ENCODE data around the gene TRABD2B.

The TRABD2B gene

DNA sequence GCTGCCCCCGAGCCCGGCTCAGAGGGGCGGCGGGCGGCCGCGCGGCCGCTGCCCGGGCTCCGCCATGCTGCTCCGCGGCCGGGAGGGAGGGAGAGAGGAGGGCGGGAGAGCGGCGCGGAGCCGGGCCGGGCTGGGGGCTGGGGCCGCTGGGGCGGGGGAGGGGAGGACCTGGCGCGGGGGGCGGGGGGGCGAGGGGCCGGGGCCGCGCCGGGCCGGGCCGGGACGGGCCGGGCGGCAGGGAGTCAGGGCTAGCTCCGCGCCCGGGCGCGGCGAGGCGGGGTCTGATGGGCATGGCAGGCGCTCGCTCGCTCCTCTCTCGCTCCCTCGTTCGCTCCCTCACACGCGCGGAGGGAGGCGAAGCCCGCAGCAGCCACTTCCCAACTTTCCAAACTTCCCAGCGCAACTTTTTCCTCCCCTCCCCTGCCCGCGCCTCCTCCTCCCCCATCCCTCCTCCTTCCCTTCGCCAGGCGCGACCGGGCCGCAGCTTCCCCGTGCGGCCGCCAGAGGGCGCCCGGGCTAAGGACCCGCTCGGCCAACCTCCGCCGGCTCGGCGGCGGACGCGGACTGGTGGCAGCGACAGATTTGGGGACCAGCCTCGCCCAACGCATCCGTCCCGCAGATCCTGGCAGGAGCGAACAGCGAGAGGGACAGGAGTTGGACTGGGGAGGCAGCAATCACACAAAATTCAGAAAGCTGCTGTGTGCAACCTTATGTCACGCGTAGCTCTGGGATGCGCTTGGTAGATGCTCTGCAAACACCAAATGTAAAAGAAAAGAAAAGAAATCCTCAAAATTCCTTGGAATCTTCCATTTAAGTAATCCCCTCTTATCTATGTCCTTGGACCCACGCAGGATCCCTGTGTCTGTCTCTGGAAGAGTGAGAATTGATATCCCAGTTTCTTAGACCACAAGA lies at the start of gene TRABD2B:
Gene TRABD2B, minus strand, starts transcription at position 97 of the 912 bp plus-strand sequence.
- DNase-seq: peak; percentile 52

DNA sequence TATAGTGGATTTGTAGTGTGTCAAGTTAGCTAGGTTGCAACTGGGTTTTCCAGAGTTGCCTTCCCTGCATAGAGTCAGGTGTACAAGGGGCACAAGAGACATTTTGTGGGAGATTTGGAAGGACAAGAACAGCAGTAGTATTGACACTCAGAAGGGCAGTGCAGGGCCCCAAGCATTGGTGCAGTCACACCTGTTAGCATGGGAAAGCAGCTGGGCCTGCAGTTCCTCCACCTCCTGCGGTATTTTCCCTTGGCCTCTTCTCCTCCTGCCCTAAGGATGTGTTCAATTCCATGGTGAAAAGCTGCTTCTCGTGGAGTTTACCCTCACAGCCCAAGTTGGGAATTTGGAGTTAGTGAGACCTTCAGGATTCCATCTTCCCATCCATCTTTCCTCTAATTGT lies 47.1 kb upstream of the TRABD2B start:
- no peak for DNase-seq

DNA sequence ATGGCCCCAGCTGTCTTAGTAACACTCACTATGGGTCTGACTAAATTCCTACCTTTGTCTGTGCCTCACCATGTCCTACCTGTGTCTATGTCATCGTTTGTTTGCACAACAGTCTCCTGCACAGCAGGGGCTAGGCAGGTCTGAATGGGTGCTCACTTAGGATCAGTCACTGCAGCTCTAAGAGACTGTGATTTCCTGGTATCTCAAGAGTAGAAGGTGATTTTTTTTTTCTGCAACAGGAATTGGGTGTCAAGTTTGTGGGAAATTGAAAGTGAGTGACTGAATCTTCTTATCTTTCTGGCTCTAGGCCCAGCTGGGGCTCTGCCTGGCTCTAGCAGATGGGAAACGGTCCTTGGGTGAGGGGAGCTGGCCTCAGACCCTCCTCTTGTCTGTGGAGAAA lies 46.4 kb upstream of the TRABD2B start:
- DNase-seq: no peak

DNA sequence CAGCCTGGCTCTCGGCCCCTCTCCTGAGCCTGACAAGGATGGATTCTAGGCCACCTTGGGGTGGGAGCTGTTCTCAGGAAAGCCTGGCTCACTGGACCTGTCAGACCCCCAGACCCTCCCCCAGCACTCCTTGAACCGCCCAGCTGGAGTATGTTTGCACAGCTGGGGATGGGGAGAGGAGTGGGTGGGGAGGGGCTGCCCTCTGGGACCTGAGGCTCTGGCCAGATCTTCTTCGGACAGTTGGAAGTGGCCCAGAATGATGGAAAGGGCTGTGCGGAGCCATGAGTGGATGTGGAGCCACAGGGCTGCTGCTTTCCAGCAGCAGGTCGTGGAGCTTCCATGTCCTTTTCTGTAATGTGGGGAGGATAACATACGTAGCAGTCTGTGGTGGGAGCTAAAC lies 43.0 kb upstream of the TRABD2B start:
- DNase-seq: no peak

DNA sequence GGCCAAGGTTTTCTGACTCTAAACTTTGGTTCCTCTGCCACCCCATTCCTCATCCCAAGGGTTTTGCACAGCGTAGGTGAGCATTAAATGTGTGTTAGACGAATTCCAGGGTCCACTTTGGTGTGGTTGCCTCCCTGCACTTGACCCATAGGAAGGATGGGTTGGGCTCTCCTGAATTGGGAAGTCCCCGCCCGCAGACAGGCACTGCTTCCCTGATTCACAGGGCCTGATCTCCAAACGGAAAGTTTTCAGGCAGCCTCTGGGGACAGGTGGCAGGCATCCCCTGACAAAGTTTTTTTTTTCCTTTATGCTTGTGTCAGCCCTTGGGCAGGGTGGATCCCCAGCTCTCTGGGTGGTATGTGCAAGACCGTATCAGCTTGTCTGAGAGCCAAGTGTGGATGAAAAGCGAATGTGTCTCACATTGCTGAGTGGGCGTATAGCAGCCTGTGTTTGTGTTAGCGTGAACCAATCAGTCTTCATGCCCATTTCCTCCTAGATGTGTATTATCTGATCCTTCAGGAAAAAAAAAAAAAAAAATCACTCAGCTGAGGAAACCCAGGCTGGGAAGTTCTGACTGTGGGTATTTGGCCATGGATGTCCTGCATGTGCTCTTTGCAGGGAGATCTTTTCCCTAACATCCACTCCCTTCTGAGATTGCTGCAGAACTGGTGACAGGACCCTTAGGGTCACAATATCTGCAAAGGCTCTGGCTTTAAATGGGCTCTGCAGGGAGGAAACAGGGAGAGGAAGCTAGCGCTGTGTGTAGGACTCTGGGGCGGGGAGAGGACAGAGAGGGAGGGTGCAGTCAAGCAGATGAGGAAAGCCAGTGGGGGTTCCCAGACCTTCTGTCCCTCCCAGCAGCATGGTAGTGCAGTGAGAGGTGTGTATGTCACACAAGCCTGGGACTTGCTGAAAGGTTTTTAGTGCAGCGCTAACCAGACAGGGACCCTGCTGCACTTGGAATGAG lies 42.2 kb upstream of the TRABD2B start:
- DNase-seq: peak; percentile 47

DNA sequence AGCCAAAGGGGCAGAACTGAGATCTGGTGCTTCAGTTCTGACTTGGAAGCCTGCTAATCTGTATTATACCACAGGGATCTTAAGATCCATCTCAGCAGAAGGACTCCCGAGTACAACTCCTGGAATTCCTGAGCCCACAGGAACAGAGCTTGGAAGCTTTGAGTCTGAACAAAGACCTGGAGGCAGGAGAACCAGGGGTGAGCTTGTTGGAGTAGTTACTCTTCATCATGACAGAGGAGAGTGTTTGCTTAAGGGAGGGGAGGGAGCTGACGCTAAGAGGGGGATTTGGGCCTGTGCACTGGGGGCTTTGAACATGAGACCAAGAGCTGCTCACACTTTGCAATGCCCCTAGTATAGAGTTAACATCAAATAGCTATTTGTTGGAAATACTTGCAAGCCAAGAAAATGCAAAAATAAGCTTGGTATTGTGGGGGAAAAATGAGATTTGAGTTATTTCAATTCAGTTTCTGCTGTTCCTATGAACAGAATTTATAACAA lies 41.1 kb upstream of the TRABD2B start:
- no peak for DNase-seq

DNA sequence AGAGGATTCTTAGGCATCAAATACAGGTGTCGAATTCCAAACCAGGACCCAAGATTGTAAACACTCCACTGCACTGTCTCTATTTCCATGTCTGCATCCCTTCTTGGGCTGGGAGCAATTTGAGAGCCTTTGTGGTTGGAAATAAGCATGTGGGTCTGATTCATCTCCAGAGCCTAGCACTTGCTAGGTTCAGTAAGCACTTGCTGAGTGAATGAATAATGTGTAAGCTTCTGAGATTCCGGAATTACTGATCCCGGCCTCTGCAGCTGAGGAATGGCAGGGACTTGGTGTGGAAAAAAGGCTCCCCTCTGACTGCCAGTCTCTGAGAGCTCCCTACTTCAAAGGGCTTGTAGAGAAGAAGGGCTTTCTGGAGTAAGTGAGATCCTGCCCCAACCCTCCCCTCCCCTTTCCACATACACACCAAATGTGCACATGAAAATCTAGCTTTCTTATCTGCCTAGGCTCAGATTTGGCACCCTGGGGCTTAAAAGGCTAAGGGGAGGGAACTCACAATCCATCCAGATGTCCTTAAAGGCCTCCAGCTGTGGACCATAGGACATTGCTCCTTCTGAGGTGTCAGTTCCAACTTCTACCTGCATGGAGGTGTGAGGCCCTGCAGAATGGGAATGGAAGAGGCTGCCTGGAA lies 39.6 kb upstream of the TRABD2B start:
- DNase-seq: no peak

DNA sequence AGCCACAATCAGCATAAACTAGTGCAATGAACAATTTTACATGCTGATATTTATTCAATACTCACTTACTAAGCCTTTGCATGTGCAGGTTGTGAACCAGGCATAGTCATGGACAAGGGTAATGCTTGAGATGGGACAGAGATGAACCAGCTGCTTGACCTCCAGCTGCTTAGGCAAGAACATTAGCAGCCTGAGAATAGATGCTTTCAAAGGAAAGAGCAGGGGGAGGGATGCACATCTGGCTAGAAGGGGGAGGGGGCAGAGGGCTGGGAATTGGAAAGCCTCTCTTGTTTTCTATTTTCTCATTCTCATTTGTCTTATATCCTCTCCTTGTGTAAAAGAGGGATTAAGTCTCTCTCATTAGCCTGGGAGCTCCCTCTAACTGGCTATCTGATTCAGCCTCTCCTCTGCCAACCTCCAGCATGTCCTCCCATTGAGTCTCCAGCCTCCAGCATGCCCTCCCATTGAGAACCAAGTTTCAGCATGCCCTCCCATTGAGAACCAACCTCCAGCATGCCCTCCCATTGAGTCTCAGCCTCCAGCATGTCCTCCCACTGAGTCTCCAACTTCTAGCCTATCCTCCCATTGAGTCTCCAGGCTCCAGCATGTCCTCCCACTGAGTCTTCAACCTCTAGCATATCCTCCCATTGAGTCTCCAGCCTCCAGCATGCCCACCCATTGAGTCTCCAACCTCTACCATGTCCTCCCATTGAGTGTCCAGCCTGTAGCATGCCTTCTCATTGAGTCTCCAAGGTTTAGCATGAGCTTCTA lies 38.4 kb upstream of the TRABD2B start:
- no peak for DNase-seq

DNA sequence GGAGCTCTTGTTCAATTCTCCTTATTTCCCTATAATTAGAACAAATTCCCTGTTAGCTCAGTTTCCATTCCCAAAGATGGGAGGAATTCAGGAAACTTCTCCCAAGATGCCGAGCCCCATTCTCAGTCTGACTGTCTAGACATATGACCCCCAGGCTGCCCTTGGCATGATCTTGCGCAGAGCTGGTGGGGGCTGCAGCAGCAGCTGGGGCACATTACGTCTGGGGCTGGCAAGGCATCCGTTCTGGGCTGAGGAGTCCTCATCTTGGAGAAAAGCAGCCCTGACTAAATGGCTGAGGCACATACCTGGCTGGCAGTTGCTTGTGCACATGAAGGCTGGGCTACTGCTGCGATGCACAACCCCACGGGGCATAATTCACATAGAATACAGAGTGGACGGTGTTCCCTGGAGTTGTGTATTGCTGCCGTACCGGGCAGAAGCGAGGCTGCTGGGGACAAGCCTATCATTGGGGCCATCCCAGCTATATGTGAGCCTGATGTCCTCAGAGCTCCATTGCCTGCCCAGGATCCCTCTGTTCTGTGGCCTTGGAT lies 36.4 kb upstream of the TRABD2B start:
- DNase-seq: no peak

DNA sequence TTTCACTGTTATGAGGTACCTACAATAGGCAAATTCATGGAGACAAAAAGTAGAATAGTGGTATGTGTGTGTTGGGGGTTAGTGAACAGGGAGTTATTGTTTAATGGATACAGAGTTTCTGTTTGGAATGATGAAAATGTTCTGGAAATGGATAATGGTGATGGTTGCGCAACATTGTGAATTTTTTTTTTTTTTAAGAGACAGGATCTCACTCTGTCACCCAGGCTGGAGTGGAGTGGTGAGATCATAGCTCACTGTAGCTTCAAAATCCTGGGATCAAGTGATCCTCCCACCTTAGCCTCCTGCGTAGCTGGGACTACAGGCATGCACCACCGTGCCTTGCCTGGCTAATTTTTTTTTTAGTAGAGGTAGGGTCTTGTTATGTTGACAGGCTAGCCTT lies 34.5 kb upstream of the TRABD2B start:
- no peak for DNase-seq

DNA sequence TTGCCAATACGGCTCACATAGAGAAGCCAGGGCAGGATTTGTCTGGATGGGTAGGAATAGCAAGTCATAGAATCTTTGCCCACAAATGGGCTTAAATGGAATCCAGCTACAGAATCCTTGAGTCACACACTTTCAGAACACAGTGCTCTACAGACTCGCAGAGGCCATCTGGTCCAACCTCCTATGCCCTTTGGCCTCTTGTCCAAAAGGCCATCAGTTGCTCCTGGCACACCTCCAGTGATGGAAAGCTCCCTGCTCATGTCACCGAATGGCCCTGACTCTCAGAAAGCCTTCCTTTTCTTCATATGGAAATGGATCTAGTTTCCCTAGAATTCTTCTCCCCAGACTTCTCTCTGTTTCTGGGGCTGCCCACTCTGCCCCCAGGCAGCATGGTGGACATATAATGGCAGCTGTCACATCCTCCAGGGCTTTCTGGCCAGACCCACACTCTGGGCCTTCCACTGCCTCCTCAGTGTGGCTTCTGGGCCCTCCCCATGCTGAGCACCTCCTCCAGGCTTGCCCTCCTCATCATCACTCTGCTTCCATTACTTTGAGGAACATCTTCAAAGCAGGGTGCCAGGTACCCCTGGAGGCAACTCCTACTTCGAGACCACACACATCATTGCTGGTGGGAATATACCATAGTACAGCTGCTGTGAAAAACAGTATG lies 33.6 kb upstream of the TRABD2B start:
- no peak for DNase-seq

DNA sequence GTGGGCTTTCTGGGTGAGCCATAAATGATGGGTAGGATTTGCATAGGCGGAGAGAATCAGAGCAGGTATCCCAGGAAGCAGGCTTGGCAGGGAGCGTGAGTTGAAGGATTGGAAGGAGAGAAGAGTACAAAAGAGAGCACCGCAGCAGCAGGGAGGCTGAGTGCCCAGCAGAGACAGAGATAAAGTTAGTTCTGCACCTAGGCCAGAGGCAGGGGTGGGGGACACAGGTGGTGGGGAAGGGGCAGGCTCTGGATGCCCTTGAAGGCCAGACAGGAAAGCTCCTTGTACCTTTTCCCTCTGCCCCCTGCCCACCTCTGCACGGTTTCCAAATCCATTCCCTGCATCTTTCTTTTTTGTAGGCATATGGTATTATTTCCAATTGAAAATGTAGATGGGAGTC lies 33.0 kb upstream of the TRABD2B start:
- DNase-seq: no peak

DNA sequence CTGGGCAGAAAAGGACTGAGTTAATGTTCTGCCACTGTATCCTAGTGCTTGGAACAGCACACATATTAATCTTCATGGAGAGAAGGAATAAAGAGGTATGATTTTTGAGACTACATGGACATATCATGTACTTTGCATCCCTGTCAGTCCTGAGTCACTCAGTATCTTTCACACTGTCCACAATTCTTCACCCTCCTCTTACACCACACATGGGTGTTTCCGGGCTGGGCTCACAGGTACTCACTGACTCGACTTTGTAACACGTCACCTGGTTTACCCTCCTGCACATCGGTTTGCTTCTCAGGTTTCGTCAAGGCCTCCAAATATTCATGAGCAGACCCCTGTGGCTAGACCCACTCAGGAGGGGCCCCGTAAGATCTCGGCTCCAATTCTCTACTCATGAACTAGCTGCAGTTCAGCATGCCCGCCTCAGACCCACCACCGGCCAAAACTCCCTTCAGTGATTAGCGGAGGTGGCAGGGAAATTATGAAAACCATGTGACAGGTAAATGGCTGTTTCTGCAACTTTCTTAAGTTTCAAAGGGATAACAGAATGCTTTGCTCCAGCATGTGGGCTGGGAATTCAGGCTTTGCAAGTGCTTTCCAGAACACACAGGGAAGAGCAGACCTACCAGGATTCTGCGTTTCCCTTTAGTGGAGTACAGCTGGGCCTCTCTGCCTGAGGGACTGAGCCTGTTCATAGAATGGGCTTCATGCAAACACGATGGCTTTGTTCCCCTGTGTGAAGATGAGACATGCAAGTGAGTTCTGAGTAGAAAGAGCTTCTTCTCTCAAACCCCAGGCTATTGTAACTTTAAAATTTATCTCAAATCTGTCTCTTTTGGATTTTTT lies 31.3 kb upstream of the TRABD2B start:
- no peak for DNase-seq

DNA sequence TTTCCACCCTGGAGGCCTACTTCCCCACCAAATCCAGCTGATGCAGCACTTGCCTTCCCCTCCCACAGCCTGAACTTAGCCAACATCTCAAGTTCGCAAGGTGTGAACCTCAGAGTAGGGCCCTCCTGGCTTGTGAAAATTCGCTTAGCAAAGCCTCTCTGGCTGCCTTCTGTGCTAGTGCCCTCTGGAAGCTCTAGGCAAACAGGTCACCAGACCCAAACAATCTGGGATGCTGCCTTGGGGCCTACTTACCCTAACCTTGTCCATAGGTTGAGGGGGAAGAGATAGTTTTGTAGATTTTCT lies 30.3 kb upstream of the TRABD2B start:
- DNase-seq: no peak

DNA sequence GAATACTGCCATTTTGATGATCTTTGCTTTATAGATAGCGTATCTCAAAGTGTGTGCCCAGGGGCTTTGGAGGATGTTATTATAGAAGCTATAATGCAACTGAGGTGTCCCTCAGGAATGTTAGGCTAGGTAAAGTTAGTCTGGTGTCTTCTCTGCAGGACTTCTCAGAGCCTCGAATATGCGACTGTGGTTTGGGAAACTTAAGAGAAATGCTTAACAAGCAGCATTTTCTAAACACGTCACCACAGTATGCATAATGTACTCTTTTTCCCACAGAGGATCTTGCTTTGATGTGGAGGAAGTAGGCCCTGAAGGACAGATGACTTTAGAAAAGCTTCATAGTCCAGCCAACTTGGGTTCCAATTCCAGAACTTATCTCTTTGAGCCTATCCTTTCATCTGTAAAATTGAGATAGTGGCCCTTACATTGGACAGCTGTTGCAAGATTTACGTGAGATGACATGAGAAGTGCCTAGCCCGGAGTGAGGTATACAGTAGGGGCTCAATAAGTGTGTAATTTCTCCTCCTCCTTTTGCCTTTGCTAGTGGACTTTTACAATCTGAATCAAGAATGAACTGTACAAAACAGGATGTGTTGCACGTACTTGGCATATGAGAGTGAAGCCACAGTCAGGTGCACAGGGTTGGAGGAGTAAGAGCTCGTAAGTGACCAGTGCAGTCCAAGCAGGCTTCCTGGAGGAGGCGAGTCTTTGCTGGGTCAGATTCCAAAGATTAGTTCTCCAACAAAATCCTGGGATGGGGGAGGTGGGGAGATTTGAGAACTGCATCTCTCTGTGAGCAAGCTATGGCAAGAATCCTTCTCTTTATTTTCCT lies 29.7 kb upstream of the TRABD2B start:
- DNase-seq: no peak

DNA sequence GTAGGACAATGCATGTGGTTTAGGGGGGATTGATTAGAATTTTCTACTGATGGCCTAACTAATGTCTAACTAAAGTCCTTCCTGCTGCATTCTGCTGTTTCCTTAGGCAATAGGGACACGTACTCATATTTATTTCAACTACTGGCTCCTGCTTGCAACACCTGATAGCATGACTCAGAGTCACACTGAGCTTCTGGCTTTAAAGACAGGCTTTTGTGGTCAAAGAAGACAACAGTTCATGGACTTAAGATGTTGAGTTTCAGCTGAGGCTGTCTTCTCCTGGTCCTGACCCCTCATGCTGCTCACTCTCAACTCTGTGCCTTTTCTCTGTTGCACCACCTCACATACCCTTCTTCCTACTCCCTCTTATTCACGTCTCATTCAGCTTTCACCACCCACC lies 29.1 kb upstream of the TRABD2B start:
- DNase-seq: no peak

DNA sequence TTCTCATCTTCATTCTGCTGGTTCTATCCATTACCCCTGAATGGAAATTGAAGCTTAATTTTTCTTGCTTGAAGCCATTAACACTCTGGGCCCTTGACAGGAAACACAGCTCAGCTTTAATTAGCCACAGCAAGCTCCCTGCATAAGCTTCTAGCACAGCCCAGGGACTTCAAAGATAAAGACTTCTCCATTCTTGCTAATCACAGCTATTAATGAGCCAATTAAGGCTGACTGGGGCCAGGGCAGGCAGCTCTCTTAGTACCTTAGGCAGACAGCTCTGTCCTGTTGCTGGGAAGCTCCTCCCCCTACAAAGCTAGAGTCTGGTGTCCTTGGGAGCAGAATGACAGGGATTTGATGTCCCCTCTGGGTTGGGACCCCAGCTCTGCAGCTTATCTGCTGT lies 27.9 kb upstream of the TRABD2B start:
- DNase-seq: no peak

DNA sequence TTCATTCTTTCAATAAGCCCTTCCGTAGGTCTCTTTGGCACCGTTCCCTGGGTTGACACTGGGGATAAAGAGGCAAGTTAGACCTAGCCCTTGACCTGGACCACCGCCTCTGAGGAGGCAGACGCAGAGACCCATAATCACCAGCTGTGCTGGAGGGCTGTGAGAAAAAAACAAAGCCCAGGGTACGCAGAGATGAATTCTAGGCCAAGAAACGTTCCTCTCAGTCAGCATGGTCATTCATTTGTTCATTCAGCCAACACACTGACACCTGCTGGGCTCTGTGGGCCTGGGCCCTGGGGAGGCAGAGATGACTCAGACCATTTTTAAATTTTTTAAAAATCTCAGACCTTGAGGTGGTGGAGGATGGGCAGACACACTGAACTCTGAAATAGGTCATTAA lies 26.3 kb upstream of the TRABD2B start:
- DNase-seq: no peak

DNA sequence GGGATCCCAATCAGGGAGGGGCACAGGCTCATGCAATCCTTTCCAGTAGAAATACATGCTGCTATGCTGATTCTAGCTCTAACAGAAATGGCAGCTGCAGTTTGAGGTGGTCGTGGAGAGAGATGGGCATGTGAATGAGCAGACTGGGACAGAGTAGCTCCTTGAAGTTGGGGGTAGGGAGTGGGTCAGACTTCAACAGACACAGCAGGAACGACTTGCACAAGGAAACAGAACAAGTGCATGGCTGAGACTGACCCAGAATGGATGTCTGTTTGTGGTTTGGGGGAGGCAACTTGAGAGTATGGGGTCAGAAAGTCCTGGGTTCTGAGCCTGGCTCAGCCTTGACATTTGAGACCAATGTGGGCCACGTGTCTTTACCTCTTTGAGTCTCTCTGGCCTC lies 25.1 kb upstream of the TRABD2B start:
- DNase-seq: no peak

DNA sequence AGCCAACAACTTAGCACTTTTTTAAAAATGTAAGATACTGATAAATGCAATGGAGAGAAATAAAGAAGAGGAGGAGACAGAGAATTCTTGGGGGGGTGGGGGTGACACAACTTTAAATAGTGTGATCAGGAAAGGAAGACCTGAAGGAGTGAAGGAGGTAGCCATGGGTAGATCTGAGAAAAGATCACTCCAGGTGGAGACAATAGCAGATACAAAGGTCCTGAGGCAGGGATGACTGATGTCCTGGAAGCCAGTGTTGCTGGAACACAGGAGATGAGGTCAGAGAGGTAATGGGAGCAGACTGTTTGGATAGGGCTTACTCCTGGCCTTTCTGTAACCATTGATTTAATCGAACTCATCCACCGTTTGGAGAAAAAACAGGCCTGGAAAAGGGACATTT lies 24.6 kb upstream of the TRABD2B start:
- DNase-seq: no peak

Data from NCI-H2171 (cell line).